ENCODE measurements around the gene PCDH10. TPM values are rescaled to one million over a fixed set of nuclear protein-coding genes. Genes with fewer than 3 reads are reported as not detected.

PCDH10 gene
- total RNA-seq, 1 donor from 2014 or later = 0.71 TPM

DNA sequence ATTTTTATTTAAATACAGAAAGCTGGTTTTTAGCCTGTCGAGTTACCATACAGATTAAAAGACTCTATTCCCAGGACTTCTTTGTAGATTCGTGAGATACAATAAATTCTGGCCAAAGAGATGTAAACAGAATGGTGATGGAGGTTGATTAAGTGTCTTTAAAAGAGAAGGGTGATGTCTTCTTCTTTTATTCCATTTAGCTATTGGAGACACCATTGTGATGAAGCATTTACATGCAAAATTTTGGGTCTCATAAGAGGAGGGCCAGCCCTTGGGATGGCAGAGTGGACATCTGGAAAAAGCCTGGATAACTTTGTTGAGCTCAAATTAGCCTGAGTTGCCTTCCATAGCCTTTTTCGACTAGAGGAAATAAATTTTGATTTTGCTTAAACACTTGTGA is 21.6 kb upstream of the PCDH10 start:
- H3K27ac ChIP-seq = no peak overlapping the region
- H3K36me3 ChIP-seq = no peaks in the 10 kb centered on the region
- intact Hi-C loops (cut with DNase I) = no loop called here
- no peak overlapping the region for H3K4me3 ChIP-seq
- H3K27me3 ChIP-seq (ENCODE audit: low read depth) = no peaks in the 10 kb centered on the region
- no peaks in the 10 kb centered on the region for H3K9me3 ChIP-seq
- H3K4me1 ChIP-seq = no peaks in the 10 kb centered on the region
- ATAC-seq = no peak
- DNase-seq = no peak
- TF ChIP-seq, protein P1, sequence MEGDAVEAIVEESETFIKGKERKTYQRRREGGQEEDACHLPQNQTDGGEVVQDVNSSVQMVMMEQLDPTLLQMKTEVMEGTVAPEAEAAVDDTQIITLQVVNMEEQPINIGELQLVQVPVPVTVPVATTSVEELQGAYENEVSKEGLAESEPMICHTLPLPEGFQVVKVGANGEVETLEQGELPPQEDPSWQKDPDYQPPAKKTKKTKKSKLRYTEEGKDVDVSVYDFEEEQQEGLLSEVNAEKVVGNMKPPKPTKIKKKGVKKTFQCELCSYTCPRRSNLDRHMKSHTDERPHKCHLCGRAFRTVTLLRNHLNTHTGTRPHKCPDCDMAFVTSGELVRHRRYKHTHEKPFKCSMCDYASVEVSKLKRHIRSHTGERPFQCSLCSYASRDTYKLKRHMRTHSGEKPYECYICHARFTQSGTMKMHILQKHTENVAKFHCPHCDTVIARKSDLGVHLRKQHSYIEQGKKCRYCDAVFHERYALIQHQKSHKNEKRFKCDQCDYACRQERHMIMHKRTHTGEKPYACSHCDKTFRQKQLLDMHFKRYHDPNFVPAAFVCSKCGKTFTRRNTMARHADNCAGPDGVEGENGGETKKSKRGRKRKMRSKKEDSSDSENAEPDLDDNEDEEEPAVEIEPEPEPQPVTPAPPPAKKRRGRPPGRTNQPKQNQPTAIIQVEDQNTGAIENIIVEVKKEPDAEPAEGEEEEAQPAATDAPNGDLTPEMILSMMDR (IDR thresholded peaks at IDR 0.05) = no peak

GRCh38 chr4:133129237-133129636 is 19.9 kb upstream of the PCDH10 start:
- TF ChIP-seq, protein P1 (IDR thresholded peaks at IDR 0.05) = no peak
- intact Hi-C loops (cut with DNase I) = no loop called here
- H3K4me3 ChIP-seq = no peak overlapping the region
- H3K4me1 ChIP-seq = no peaks in the 10 kb centered on the region
- H3K27me3 ChIP-seq (ENCODE audit: low read depth) = no peaks in the 10 kb centered on the region
- ATAC-seq (no peak), DNase-seq (no peak)
- no peak overlapping the region for H3K27ac ChIP-seq
- no peaks in the 10 kb centered on the region for H3K9me3 ChIP-seq
- no peaks in the 10 kb centered on the region for H3K36me3 ChIP-seq

DNA sequence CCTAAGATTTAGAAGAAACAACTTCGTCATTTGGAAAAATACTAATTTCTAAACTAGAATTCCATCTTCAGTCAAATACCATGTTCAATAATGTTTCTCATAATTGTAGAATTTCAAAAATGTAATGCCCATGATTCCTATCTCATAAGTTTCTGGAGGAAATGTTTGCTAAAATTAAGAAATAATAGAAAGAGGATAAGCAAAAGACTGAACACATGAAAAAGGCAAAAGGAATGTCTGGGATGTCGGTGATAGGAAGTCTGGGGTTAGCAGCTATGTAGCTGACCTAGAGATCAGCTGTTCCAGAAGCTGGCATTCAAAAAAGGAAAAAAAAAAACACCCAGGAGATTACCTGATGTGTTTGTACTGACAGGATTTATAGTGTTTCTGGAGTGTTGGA is 18.9 kb upstream of the PCDH10 start:
- Histone ChIP-seq H3K9me3 (no peaks in the 10 kb centered on the region), H3K27ac (no peak overlapping the region), H3K4me1 (no peaks in the 10 kb centered on the region), H3K27me3 (ENCODE audit: low read depth) (no peaks in the 10 kb centered on the region), H3K4me3 (no peak overlapping the region), H3K36me3 (no peaks in the 10 kb centered on the region)
- DNase-seq = no peak
- ATAC-seq = no peak
- intact Hi-C loops (cut with DNase I) = no loop called here
- TF ChIP-seq, protein P1 (IDR thresholded peaks at IDR 0.05) = no peak

GRCh38 chr4:133131829-133132460 is 17.1 kb upstream of the PCDH10 start:
- H3K4me1 ChIP-seq = no peaks in the 10 kb centered on the region
- TF ChIP-seq, protein P1 (IDR thresholded peaks at IDR 0.05) = no peak
- ATAC-seq (no peak), DNase-seq (no peak)
- no peaks in the 10 kb centered on the region for H3K36me3 ChIP-seq
- H3K27ac ChIP-seq = no peak overlapping the region
- no peaks in the 10 kb centered on the region for H3K27me3 ChIP-seq (ENCODE audit: low read depth)
- no peaks in the 10 kb centered on the region for H3K9me3 ChIP-seq
- H3K4me3 ChIP-seq = no peak overlapping the region
- intact Hi-C loops (cut with DNase I) = no loop called here

GRCh38 chr4:133136833-133137232 is 12.3 kb upstream of the PCDH10 start:
- H3K4me1 ChIP-seq = no peaks in the 10 kb centered on the region
- H3K9me3 ChIP-seq = no peaks in the 10 kb centered on the region
- H3K27ac ChIP-seq = no peak overlapping the region

More at GRCh38 chr4:133136833-133137232, 12.3 kb upstream of the PCDH10 start:
- ATAC-seq (no peak), DNase-seq (no peak)
- TF ChIP-seq, protein P1 (IDR thresholded peaks at IDR 0.05) = no peak
- Histone ChIP-seq H3K27me3 (ENCODE audit: low read depth) (peaks cover 2% of the 10 kb centered on the region), H3K36me3 (no peaks in the 10 kb centered on the region), H3K4me3 (no peak overlapping the region)
- intact Hi-C loops (cut with DNase I) = no loop called here
